GM12874 (cell line): Measurements from ENCODE around the gene RAC3.

Experiments used
- TF ChIP-seq, protein P1 (sequence below): IDR thresholded peaks from 2 replicates; pipeline ENCODE4 v1.5.1; 2011; ENCODE audit warnings: low read depth, mild to moderate bottlenecking, control low read depth, low read length, moderate library complexity; ENCODE audit not compliant: insufficient read depth

RAC3 gene

GRCh38 chr17:82024859-82025258 is 6.6 kb upstream of the RAC3 start:
- TF ChIP-seq, protein P1, sequence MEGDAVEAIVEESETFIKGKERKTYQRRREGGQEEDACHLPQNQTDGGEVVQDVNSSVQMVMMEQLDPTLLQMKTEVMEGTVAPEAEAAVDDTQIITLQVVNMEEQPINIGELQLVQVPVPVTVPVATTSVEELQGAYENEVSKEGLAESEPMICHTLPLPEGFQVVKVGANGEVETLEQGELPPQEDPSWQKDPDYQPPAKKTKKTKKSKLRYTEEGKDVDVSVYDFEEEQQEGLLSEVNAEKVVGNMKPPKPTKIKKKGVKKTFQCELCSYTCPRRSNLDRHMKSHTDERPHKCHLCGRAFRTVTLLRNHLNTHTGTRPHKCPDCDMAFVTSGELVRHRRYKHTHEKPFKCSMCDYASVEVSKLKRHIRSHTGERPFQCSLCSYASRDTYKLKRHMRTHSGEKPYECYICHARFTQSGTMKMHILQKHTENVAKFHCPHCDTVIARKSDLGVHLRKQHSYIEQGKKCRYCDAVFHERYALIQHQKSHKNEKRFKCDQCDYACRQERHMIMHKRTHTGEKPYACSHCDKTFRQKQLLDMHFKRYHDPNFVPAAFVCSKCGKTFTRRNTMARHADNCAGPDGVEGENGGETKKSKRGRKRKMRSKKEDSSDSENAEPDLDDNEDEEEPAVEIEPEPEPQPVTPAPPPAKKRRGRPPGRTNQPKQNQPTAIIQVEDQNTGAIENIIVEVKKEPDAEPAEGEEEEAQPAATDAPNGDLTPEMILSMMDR = no peak

- TF ChIP-seq, protein P1 = no peak
These were observed 5.9 kb upstream of the RAC3 start for GRCh38 chr17:82025401-82026107.

DNA sequence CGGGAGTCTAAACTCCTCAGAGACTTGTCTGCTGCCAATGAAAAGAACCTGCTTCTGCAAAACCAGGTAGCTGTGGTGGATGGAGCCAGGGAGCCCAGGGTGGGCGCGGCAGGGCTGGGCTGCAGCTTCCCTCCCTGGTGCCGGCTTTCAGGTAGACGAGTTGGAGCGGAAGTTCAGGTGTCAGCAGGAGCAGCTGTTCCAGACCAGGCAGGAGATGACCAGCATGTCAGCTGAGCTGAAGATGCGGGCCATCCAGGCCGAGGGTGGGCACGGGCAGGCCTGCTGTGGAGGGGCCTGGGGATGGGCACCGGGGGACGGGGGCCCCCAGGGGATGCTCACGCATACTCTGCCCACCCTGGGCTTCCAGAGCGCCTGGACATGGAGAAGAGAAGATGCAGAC is 3.2 kb upstream of the RAC3 start:
- TF ChIP-seq, protein P1 = no peak

- TF ChIP-seq, protein P1 = no peak
These were observed 2.5 kb upstream of the RAC3 start for GRCh38 chr17:82028966-82029365.

DNA sequence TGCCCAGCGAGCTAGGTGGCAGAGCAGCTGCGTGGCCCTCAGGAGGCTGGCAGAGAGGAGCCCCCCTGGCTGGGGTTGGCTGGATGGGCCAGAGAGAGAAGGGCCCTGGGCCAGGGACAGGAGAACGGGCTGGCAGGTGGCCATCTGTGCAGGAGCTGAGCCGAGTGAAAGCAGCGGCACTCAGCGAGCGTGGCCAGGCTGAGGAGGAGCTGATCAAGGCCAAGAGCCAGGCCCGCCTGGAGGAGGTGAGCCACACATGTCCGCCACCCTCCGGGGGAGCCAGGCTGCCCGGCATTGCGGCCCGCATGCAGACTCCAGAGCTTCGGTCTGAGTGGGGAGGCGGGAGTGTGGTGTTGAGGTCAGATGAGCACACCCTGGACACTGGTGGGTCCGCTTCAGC is 2.1 kb upstream of the RAC3 start:
- TF ChIP-seq, protein P1 = no peak

DNA sequence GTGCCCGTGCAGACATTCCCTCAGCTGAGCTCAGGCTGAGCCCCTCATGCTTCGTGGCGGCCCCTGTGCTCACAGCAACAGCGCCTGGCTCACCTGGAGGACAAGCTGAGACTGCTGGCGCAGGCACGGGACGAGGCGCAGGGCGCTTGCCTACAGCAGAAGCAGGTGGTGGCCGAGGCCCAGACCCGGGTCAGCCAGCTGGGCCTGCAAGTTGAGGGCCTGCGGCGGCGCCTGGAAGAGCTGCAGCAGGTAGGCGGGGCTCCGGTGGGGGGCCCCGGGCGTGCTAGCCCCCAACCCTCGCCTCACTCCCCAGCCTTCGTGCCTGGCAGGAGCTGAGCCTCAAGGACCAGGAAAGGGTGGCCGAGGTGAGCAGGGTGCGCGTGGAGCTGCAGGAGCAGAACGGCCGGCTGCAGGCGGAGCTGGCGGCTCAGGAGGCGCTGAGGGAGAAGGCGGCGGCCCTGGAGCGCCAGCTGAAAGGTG is 1.4 kb upstream of the RAC3 start:
- TF ChIP-seq, protein P1 = no peak

GRCh38 chr17:82030470-82031302 is 792 bp upstream of the RAC3 start:
- TF ChIP-seq, protein P1 = peak; percentile 97
